CD4-positive, alpha-beta T cell treated with Interleukin-21 for 1 hour (primary cell): ENCODE results near the gene CENPM.

Experiments
- DNase-seq: peaks from one replicate; pipeline ENCODE4 v3.0.0-alpha.2; 2020

CENPM gene

GRCh38 chr22:41893591-41894375 lies 53.2 kb downstream of the CENPM start:
- DNase-seq: no peak

GRCh38 chr22:41892721-41893120 lies 54.2 kb downstream of the CENPM start:
- DNase-seq: no peak

GRCh38 chr22:41891407-41891806 lies 55.5 kb downstream of the CENPM start:
- no peak for DNase-seq
